OCI-LY3 (cell line): ENCODE measurements around the gene TEPSIN.

ENCODE experiments used
- EZH2phosphoT487 ChIP-seq: fragments of 200-600 bp; shearing (Covaris generic); IDR thresholded peaks from 2 replicates; pipeline ENCODE4 v1.6.1; 2018; ENCODE audit warnings: antibody characterized with exemption, mixed run types, low read depth
- TF ChIP-seq, protein P1 (sequence below): fragments of 200-600, 300-600 bp; sonication (generic); IDR thresholded peaks from 2 replicates; pipeline ENCODE4 v1.5.1; 2014; ENCODE audit warnings: antibody characterized with exemption, low read length, low read depth

DNA sequence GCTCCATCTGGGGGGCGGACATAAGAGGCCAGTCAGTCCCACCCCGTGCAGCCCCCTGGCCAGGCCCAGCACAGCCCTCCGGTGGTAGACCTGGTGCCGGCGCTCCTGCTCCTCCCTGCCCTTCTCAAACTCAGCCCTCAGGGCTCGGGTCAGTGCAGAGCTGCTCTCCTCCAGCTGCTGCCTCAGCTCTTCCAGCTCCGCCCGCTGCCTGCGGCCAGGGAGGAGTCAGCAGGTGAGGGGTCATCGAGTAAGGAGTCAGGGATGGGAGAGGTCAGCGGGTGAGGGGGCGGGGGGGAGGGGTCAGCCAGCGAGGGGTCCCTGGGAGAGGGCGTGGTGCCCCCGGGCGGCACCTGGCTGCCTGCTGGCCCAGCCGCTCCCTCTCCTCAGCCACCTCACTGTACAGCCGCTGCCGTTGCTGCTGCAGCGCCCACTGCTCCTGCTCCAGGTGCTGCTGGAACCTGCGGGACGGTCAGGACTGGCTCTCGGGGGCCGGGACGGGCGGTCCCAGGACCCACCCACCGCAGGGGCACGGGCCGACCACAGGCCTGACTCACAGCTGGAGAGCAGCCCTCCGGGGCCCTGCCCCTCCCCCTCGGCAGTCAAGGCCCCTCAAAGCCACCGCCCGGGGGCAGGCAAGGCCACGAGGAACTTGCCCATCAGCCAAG, 46.3 kb downstream of the TEPSIN start:
- TF ChIP-seq, protein P1, sequence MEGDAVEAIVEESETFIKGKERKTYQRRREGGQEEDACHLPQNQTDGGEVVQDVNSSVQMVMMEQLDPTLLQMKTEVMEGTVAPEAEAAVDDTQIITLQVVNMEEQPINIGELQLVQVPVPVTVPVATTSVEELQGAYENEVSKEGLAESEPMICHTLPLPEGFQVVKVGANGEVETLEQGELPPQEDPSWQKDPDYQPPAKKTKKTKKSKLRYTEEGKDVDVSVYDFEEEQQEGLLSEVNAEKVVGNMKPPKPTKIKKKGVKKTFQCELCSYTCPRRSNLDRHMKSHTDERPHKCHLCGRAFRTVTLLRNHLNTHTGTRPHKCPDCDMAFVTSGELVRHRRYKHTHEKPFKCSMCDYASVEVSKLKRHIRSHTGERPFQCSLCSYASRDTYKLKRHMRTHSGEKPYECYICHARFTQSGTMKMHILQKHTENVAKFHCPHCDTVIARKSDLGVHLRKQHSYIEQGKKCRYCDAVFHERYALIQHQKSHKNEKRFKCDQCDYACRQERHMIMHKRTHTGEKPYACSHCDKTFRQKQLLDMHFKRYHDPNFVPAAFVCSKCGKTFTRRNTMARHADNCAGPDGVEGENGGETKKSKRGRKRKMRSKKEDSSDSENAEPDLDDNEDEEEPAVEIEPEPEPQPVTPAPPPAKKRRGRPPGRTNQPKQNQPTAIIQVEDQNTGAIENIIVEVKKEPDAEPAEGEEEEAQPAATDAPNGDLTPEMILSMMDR, result no peak
- TF ChIP-seq EZH2phosphoT487, result no peak
